Measurements from ENCODE around the gene LHFPL2.

Gene LHFPL2

GRCh38 chr5:78500871-78501270 is 147.7 kb downstream of the LHFPL2 start:
- DNase-seq (ENCODE audit: low spot score): no peak

GRCh38 chr5:78500028-78500427 is 148.5 kb downstream of the LHFPL2 start:
- no peak for DNase-seq (ENCODE audit: low spot score)

- no peak for DNase-seq (ENCODE audit: low spot score)
Measured at GRCh38 chr5:78499485-78499884, 149.1 kb downstream of the LHFPL2 start.

GRCh38 chr5:78497573-78498533 is 150.7 kb downstream of the LHFPL2 start:
- DNase-seq (ENCODE audit: low spot score): no peak

- DNase-seq (ENCODE audit: low spot score): no peak
Measured at GRCh38 chr5:78496373-78496772, 152.2 kb downstream of the LHFPL2 start.

GRCh38 chr5:78495800-78496199 is 152.8 kb downstream of the LHFPL2 start:
- DNase-seq (ENCODE audit: low spot score): no peak

- no peak for DNase-seq (ENCODE audit: low spot score)
Measured at GRCh38 chr5:78492650-78493049, 155.9 kb downstream of the LHFPL2 start.

- DNase-seq (ENCODE audit: low spot score): no peak
Measured at GRCh38 chr5:78492224-78492623, 156.3 kb downstream of the LHFPL2 start.

- no peak for DNase-seq (ENCODE audit: low spot score)
Measured at GRCh38 chr5:78490709-78491485, 157.7 kb downstream of the LHFPL2 start.

GRCh38 chr5:78487846-78488245 is 160.7 kb downstream of the LHFPL2 start:
- no peak for DNase-seq (ENCODE audit: low spot score)

- DNase-seq (ENCODE audit: low spot score): no peak
Measured at GRCh38 chr5:78486218-78486617, 162.4 kb downstream of the LHFPL2 start.

- DNase-seq (ENCODE audit: low spot score): no peak
Measured at GRCh38 chr5:78483809-78484521, 164.6 kb downstream of the LHFPL2 start.

GRCh38 chr5:78482948-78483347 is 165.6 kb downstream of the LHFPL2 start:
- no peak for DNase-seq (ENCODE audit: low spot score)

- DNase-seq (ENCODE audit: low spot score): no peak
Measured at GRCh38 chr5:78476795-78477194, 171.8 kb downstream of the LHFPL2 start.

GRCh38 chr5:78475370-78475769 is 173.2 kb downstream of the LHFPL2 start:
- no peak for DNase-seq (ENCODE audit: low spot score)

GRCh38 chr5:78473751-78474150 is 174.8 kb downstream of the LHFPL2 start:
- DNase-seq (ENCODE audit: low spot score): no peak

GRCh38 chr5:78472469-78473106 is 176.0 kb downstream of the LHFPL2 start:
- DNase-seq (ENCODE audit: low spot score): no peak

GRCh38 chr5:78471896-78472295 is 176.7 kb downstream of the LHFPL2 start:
- no peak for DNase-seq (ENCODE audit: low spot score)

- DNase-seq (ENCODE audit: low spot score): no peak
Measured at GRCh38 chr5:78467752-78468357, 180.7 kb downstream of the LHFPL2 start.

GRCh38 chr5:78467140-78467539 is 181.4 kb downstream of the LHFPL2 start:
- DNase-seq (ENCODE audit: low spot score): no peak

- no peak for DNase-seq (ENCODE audit: low spot score)
Measured at GRCh38 chr5:78458843-78459242, 189.7 kb downstream of the LHFPL2 start.

Measured in ecto neural progenitor cell (in vitro differentiated cells).